Loucy (cell line): ENCODE results near the gene MOCS3.

Source experiments
- H2AFZ ChIP-seq: fragments of 200-600 bp; sonication (generic); 2 replicates; pipeline ENCODE4 v1.6.0; 2016; ENCODE audit warnings: antibody characterized with exemption, mild to moderate bottlenecking, low read length, moderate library complexity
- H3F3A ChIP-seq: fragments of 200-600 bp; 2 replicates; pipeline ENCODE4 v1.6.0; 2016; ENCODE audit warnings: antibody characterized with exemption, low read depth, mild to moderate bottlenecking
- H3K27me3 ChIP-seq: fragments of 200-600 bp; sonication (generic); 2 replicates; pipeline ENCODE4 v1.6.1; 2014; ENCODE audit warnings: low read length, mild to moderate bottlenecking; ENCODE audit not compliant: insufficient read depth, poor library complexity, severe bottlenecking
- H3K36me3 ChIP-seq: fragments of 200-600 bp; sonication (generic); 2 replicates; pipeline ENCODE4 v1.6.1; 2016; ENCODE audit warnings: low read length; ENCODE audit not compliant: insufficient read depth
- H3K4me1 ChIP-seq: fragments of 200-600 bp; sonication (generic); 2 replicates; pipeline ENCODE4 v1.5.1; 2014; ENCODE audit warnings: low read length, mild to moderate bottlenecking; ENCODE audit not compliant: insufficient read depth, poor library complexity, severe bottlenecking
- H3K4me2 ChIP-seq: fragments of 200-600 bp; sonication (generic); 2 replicates; pipeline ENCODE4 v1.6.0; 2014; ENCODE audit warnings: antibody characterized with exemption, low read length, low read depth, mild to moderate bottlenecking; ENCODE audit not compliant: poor library complexity, severe bottlenecking
- H3K4me3 ChIP-seq: fragments of 200-600 bp; sonication (generic); 2 replicates; pipeline ENCODE4 v1.5.1; 2014; ENCODE audit warnings: low read length, mild to moderate bottlenecking, mixed read lengths; ENCODE audit not compliant: poor library complexity, severe bottlenecking
- H3K79me2 ChIP-seq: fragments of 200-600 bp; sonication (generic); 2 replicates; pipeline ENCODE4 v1.6.1; 2014; ENCODE audit warnings: low read length; ENCODE audit not compliant: insufficient read depth
- H3K9ac ChIP-seq: fragments of 200-600 bp; sonication (generic); 2 replicates; pipeline ENCODE4 v1.6.0; 2014; ENCODE audit warnings: mild to moderate bottlenecking, low read depth, low read length, moderate library complexity; ENCODE audit not compliant: poor library complexity, severe bottlenecking
- H3K9me2 ChIP-seq: fragments of 200-600 bp; sonication (generic); replicated peaks from 2 replicates; pipeline ENCODE4 v1.6.1; 2016; ENCODE audit warnings: low read depth, low read length, mixed read lengths
- H3K9me3 ChIP-seq: fragments of 200-600 bp; sonication (generic); 2 replicates; pipeline ENCODE4 v1.6.1; 2014; ENCODE audit warnings: mild to moderate bottlenecking, antibody characterized with exemption, low read length, low read depth; ENCODE audit not compliant: insufficient read depth
- H4K20me1 ChIP-seq: fragments of 200-600 bp; sonication (generic); 2 replicates; pipeline ENCODE4 v1.6.0; 2014; ENCODE audit warnings: antibody characterized with exemption, low read length, mild to moderate bottlenecking; ENCODE audit not compliant: insufficient read depth, poor library complexity, severe bottlenecking
- CTCF ChIP-seq: fragments of 200-600 bp; sonication (generic); conservative IDR thresholded peaks from 2 replicates; pipeline ENCODE4 v1.5.1; 2014; ENCODE audit warnings: mild to moderate bottlenecking, antibody characterized with exemption, low read length
- EZH2phosphoT487 ChIP-seq: fragments of 200-600 bp; IDR thresholded peaks from 2 replicates; pipeline ENCODE4 v1.6.1; 2018; ENCODE audit warnings: antibody characterized with exemption, mild to moderate bottlenecking, moderate library complexity, borderline replicate concordance

The MOCS3 gene

GRCh38 chr20:50999355-50999754 lies 40.7 kb downstream of the MOCS3 start:
- Histone ChIP-seq H3K79me2 (no peaks in the 10 kb centered on the region), H3K4me3 (no peak overlapping the region), H3K4me1 (no peaks in the 10 kb centered on the region), H3K4me2 (no peak overlapping the region), H3K9ac (no peak overlapping the region), H2AFZ (no peak overlapping the region), H4K20me1 (no peaks in the 10 kb centered on the region), H3K9me3 (no peaks in the 10 kb centered on the region), H3K36me3 (no peaks in the 10 kb centered on the region), H3F3A (no peaks in the 10 kb centered on the region), H3K9me2 (no peaks in the 10 kb centered on the region), H3K27me3 (peaks cover 18% of the 10 kb centered on the region)
- TF ChIP-seq CTCF (no peak), EZH2phosphoT487 (no peak)

GRCh38 chr20:51001430-51002265 lies 43.0 kb downstream of the MOCS3 start:
- H4K20me1 ChIP-seq = no peaks in the 10 kb centered on the region
- H3K9me3 ChIP-seq = no peaks in the 10 kb centered on the region
- no peaks in the 10 kb centered on the region for H3K9me2 ChIP-seq
- H3F3A ChIP-seq = no peaks in the 10 kb centered on the region
- H3K79me2 ChIP-seq = no peaks in the 10 kb centered on the region
- no peak overlapping the region for H2AFZ ChIP-seq
- H3K27me3 ChIP-seq = peaks cover 18% of the 10 kb centered on the region
- H3K4me1 ChIP-seq = no peaks in the 10 kb centered on the region
- H3K4me3 ChIP-seq = no peak overlapping the region
- no peak overlapping the region for H3K9ac ChIP-seq
- no peak overlapping the region for H3K4me2 ChIP-seq
- H3K36me3 ChIP-seq = no peaks in the 10 kb centered on the region
- no peak for TF ChIP-seq EZH2phosphoT487
- no peak for TF ChIP-seq CTCF

GRCh38 chr20:51002633-51003032 lies 44.0 kb downstream of the MOCS3 start:
- no peaks in the 10 kb centered on the region for H3K36me3 ChIP-seq
- TF ChIP-seq CTCF (no peak), EZH2phosphoT487 (no peak)

More at GRCh38 chr20:51002633-51003032, 44.0 kb downstream of the MOCS3 start:
- no peaks in the 10 kb centered on the region for H3K9me2 ChIP-seq
- no peaks in the 10 kb centered on the region for H4K20me1 ChIP-seq
- no peaks in the 10 kb centered on the region for H3K79me2 ChIP-seq
- H3K4me2 ChIP-seq = no peak overlapping the region
- H3K4me3 ChIP-seq = no peak overlapping the region
- no peaks in the 10 kb centered on the region for H3K4me1 ChIP-seq
- peaks cover 9% of the 10 kb centered on the region for H3K27me3 ChIP-seq
- no peak overlapping the region for H3K9ac ChIP-seq
- no peaks in the 10 kb centered on the region for H3K9me3 ChIP-seq
- H3F3A ChIP-seq = no peaks in the 10 kb centered on the region
- H2AFZ ChIP-seq = no peak overlapping the region
